ENCODE data around the gene PLOD2. TPM values are rescaled to one million over a fixed set of nuclear protein-coding genes. Genes with fewer than 3 reads are reported as not detected.
A peak's percentile ranks its signal among the peaks of the same experiment; 100 is the strongest.

Gene PLOD2
- total and polyA plus RNA-seq, 2 of the 8 experiments (the other 6 are each of a cell fraction or from before 2014, with no cell fraction given) = 4.0 to 28.7 TPM

DNA sequence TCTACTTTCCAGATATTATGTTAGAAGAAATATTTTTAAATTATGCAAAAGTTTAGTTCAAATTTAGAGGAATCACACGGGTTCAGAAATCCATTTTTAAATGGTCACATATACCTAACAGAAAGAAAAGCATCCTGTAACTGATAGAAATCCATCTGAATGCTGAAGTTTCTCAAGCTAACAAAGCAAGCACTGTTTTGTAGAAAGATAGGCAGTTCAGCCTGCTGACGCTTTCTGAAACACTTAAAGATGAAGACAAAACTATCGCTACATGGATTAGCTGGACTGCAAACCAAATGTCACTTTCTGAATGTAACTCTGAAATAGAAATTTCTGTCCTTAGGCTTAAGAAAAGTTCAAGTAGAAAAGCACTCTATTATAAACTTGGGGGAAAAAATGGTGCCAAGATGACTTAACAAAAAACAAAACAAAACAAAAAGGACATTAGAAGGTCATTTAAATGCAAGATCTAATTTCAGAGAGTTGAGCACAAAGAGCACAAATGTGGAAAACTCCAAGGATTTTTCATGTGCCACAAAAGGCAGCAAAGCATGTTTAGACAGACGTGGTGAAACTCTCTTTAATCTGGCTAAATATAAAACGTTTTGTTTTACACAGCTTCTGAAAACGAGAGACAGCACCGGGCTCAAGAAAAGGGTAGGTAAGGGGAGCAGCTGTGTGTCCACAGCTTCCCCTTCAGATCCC, 1.2 kb downstream of the PLOD2 start:
- 18% methylated on average over 7 of the region's 7 CpGs; no CpG with 5 or more reads in 1 of the 2 experiments for WGBS, 2 experiments (ENCODE audit: extremely low coverage in 1 of 2, insufficient coverage in 1 of 2, insufficient read length in 1 of 2, insufficient replicate concordance in 2 of 2, low coverage in 1 of 2, low lambda C conversion rate in 2 of 2, missing lambda C conversion rate in 1 of 2)
- no peak overlapping the region for H3K56ac ChIP-seq (replicated peaks; ENCODE audit: insufficient read length, low read depth, low read length)
- H4K8ac ChIP-seq (ENCODE audit: extremely low read depth, insufficient read depth, low read length) = no peak overlapping the region
- TF ChIP-seq CHD1 (IDR thresholded peaks at IDR 0.05; ENCODE audit: low read depth, low read length) = peak; percentile 41; the same call in 1 of the 2 replicates
- TF ChIP-seq RAD21 (IDR thresholded peaks at IDR 0.05 in 1 of 2, conservative IDR thresholded peaks at IDR 0.05 in 1 of 2; ENCODE audit: low read depth in 2 of 2, low read length in 2 of 2) = peak in 1 of 2 experiments; percentile 48; a peak in 2 of 4 replicates
- no peak for TF ChIP-seq MAFK (IDR thresholded peaks at IDR 0.05; ENCODE audit: low read depth, low read length)
- TF ChIP-seq SIN3A (conservative IDR thresholded peaks at IDR 0.05 in 1 of 2, IDR thresholded peaks at IDR 0.05 in 1 of 2; ENCODE audit: low read depth in 1 of 2, low read length in 2 of 2) = peak; percentile 55 to 86; a peak in 1 of 4 replicates
- H2BK120ac ChIP-seq (replicated peaks; ENCODE audit: low read depth, low read length) = no peak overlapping the region
- H3K23me2 ChIP-seq (ENCODE audit: low read depth, low read length) = peaks cover 11% of the 10 kb centered on the region
- DNase-seq (ENCODE audit: low read depth in 1 of 2, low spot score in 2 of 2) = no peak
- peak overlapping the region; percentile 69 to 89 (median 73) for H3K4me3 ChIP-seq (ENCODE audit: extremely low read depth in 1 of 4, insufficient read depth in 2 of 4, low read depth in 3 of 4, low read length in 4 of 4)
- peaks cover 0 to 7% (median 3%) of the 10 kb centered on the region in 4 experiments; a peak in 3 of 7 replicates for H3K4me1 ChIP-seq (replicated peaks in 1 of 4; ENCODE audit: control insufficient read depth in 3 of 4, insufficient read depth in 4 of 4, low read length in 3 of 4)
- H2AFZ ChIP-seq (ENCODE audit: low read length) = 0 out of 2 replicates have a peak overlapping the region, but pooled peaks have one; percentile 28
- H4K91ac ChIP-seq (replicated peaks; ENCODE audit: insufficient read length, low read length) = no peak overlapping the region
- no peak overlapping the region; the same call in 1 of the 2 replicates for H2BK12ac ChIP-seq (ENCODE audit: low read depth, low read length)
- H4K5ac ChIP-seq (ENCODE audit: insufficient read length, low read depth, low read length) = peak overlapping the region; percentile 15
- H3K9ac ChIP-seq (replicated peaks in 1 of 4; ENCODE audit: extremely low read depth in 1 of 4, low read depth in 3 of 4, low read length in 3 of 4) = peak overlapping the region in 3 of 4 experiments; percentile 14 to 93 (median 80); a peak in 4 of 7 replicates
- H3K9me3 ChIP-seq (ENCODE audit: insufficient read depth in 2 of 2, low read depth in 1 of 2, low read length in 1 of 2) = no peaks in the 10 kb centered on the region
- H3K4ac ChIP-seq (replicated peaks; ENCODE audit: insufficient read length, low read depth, low read length) = no peak overlapping the region
- H2AK5ac ChIP-seq (ENCODE audit: low read depth, low read length) = no peak overlapping the region
- H3K23ac ChIP-seq (ENCODE audit: insufficient read length) = no peak overlapping the region
- no peak for FAIRE-seq
- H2BK15ac ChIP-seq (ENCODE audit: low read length) = no peak overlapping the region
- no peak overlapping the region; the same call in 1 of the 2 replicates for H3K27ac ChIP-seq (ENCODE audit: low read depth, low read length)
- H3K14ac ChIP-seq (ENCODE audit: insufficient read length) = no peak overlapping the region
- ChIA-PET POLR2A (ENCODE audit: partially characterized antibody) (interaction anchor here (1.4 to 1.8 kb wide), 2 partner anchors 14 to 57 kb away, joined by 3 read pairs; no protein-coding TSS in a partner anchor), CTCF (ENCODE audit: partially characterized antibody) (interaction anchor here (0.8 to 3.2 kb wide), 9 partner anchors 12 to 381 kb away, joined by 4 to 19 read pairs (median 7); no protein-coding TSS in a partner anchor)
- H3K4me2 ChIP-seq (ENCODE audit: insufficient read depth in 1 of 2, low read depth in 2 of 2, low read length in 2 of 2) = peak overlapping the region; percentile 93 to 95
- no peaks in the 10 kb centered on the region for H4K20me1 ChIP-seq (replicated peaks in 1 of 2; ENCODE audit: control insufficient read depth in 1 of 2, insufficient read depth in 2 of 2, low read length in 2 of 2)
- peaks cover 0 to 46% of the 10 kb centered on the region in 2 experiments; a peak in 3 of 4 replicates for H3K79me2 ChIP-seq (ENCODE audit: control insufficient read depth in 1 of 2, insufficient read depth in 2 of 2, low read length in 2 of 2)
- peak overlapping the region; percentile 87; the same call in 1 of the 2 replicates for H2BK5ac ChIP-seq (ENCODE audit: low read depth, low read length)
- no peaks in the 10 kb centered on the region for H3K36me3 ChIP-seq (ENCODE audit: control insufficient read depth in 2 of 4, insufficient read depth in 4 of 4, low read length in 3 of 4)
- H2BK20ac ChIP-seq (ENCODE audit: low read length) = no peak overlapping the region
- H3K18ac ChIP-seq (ENCODE audit: extremely low read depth, low read length) = peak overlapping the region; percentile 26; the same call in 1 of the 2 replicates
- H3K27me3 ChIP-seq (replicated peaks in 1 of 4; ENCODE audit: control insufficient read depth in 3 of 4, extremely low read depth in 1 of 4, insufficient read depth in 3 of 4, low read length in 3 of 4) = peaks cover 0 to 6% (median 1%) of the 10 kb centered on the region in 4 experiments; a peak in 3 of 7 replicates
- no peaks in the 10 kb centered on the region; the same call in 1 of the 2 replicates for H3K79me1 ChIP-seq (ENCODE audit: low read depth, low read length)

All from H1 (cell line).